Stimulated activated CD8-positive, alpha-beta memory T cell treated with anti-CD3 and anti-CD28 coated beads, Interleukin-4, amount 100 ng/mL, for 48 hours (primary cell): ENCODE measurements around the gene FOXL3.
"Not testable (repeated sequence)": the region's sequence is repeated elsewhere in the genome, so short reads cannot be mapped to it uniquely, and the experiment has no call there.

ENCODE experiments used
- DNase-seq: peaks from one replicate; pipeline ENCODE4 v3.0.0-alpha.2; 2020

Gene FOXL3

DNA sequence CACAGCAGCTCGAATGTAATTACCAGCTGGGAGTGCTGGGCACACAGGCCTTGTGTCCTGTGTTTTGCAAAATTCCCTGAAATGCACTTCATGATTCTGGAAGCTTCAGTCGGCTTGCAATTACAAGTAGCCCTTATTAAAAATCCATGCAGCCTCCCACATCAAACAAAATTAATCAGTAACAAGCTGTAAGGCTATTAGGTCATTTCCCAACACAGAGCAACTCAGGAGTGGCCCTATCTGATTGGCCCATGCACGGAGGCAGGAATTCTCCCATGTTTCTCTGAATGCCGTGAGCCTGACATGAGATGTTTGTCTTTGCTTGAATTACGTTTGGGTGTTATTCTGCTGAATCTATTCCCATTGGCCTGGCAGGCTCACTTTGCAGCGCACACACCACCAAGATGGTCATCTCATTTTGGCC is 36.9 kb downstream of the FOXL3 start:
- DNase-seq: no peak

DNA sequence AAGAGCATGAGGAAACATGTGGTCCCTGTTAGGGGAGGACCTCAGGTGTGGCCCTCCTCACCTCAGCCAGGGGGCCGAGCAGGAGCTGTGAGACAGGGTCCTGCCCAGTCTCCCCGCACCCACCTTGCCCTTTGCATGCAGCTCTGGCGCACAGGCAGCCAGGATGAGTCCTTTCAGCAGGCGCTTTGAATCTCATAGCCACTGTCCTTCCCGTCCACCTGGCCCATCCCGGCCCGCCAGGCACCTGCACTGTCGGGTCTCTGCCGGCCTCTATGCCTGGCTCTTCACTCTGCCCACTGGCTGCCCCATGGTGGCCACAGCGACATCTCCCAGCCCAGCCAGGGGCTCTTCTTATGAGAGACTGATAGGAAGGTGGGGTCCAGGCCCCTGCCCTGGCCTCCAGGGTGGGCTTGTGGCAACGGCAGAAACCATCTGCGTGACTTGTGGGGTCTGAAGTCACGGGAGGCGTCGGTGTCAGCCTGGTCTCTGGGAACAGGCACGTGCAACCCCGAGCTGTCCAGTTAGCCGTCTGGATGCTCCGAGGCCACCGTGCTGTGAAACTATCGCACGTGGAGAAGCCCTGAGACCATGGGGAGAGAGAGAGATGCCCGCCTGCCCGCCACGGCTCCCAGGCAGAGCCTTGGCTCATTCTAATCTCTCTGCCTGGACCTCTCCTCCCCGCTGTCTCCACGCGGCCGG is 37.4 kb downstream of the FOXL3 start:
- no peak for DNase-seq

DNA sequence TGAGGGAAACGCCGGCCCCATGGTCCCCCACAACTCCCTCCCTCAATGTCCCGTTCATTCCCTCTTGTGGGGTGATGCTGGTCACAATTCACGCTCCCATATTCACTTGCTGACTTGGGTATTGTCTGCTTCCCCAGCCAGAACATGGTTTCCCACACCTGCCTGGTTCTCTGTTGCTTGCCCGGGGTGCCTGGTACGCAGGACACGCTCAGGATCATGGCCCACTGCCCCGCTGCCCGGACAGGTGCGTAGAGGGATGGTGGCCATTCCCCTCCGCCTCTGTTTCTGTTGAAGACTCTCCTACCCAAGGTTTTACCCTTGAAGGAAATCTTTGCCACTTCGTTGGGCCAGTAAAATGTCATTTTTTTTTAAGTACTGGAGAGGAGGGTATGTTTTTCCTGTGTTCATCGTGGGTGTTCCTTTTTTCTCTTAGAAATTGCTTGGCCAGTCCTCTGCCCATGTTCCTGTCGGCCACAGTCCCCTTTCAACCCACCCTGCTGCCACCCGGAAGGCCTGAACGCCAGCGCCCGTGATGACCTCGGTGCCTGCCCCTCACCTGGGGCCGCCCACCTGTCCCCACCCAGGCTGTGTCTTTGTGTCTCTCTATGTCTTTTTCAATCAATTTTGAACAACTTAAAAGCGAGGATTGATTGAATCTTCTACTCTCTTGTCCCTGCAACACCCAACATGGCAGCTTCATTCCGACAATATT is 38.2 kb downstream of the FOXL3 start:
- DNase-seq: no peak

DNA sequence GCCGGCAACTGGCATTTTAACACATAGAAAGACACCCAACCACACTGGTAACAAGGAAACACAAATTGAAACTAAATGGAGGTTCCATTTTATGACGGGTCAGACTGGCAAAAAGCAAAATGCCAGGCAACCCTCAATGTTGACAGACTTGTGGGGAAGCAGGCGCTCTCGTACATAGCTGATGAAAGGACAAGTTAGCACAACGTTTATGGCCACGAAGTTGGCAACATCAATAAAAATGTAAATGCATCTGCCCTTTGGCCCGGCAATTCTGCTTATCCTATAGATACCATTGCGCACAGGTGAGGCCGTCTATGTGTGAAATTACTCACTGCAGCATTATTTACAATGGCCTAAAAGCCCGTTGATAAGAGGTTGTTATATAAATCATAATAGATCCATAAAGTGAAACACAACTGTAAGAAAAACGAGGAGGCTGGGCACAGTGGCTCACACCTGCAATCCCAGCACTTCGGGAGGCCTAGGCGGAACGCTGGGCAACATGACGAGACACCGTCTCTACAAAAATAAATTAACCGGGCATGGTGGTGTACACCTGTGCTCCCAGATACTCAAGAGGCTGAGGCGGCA is 39.8 kb downstream of the FOXL3 start:
- DNase-seq: no peak

GRCh38 chr7:330511-331230 is 40.7 kb downstream of the FOXL3 start:
- DNase-seq: no peak

- DNase-seq: no peak
These were observed 42.1 kb downstream of the FOXL3 start for GRCh38 chr7:332020-332517.

- DNase-seq: peak; percentile 98
These were observed 42.8 kb downstream of the FOXL3 start for GRCh38 chr7:332646-333392.

GRCh38 chr7:333393-333764 is 43.4 kb downstream of the FOXL3 start:
- no peak for DNase-seq

DNA sequence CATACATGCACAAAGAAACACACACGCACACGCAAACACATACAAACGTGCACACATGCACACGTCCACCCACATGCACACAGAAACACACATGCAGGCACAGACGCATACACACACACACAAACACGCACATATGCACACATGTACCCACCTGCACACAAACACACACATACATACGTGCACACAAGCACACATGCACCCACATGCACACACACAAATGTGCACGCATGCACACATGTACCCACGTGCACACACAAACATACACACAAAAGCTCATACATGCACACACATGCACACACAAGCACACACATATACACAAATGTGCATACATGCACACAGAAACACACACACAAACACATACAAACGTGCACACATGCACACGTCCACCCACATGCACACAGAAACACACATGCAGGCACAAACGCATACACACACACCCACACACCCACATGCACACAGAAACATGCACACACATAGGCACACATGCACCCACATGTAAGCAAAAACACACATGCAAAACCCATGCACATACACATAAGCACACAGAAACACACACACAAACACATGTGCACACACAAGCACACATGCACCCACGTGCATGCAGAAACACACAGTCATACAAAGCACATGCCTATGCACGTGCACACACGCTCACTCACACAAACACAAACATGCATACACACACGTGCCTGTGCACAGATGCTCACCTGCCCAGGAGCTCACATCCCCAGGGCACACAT is 44.8 kb downstream of the FOXL3 start:
- no peak for DNase-seq

DNA sequence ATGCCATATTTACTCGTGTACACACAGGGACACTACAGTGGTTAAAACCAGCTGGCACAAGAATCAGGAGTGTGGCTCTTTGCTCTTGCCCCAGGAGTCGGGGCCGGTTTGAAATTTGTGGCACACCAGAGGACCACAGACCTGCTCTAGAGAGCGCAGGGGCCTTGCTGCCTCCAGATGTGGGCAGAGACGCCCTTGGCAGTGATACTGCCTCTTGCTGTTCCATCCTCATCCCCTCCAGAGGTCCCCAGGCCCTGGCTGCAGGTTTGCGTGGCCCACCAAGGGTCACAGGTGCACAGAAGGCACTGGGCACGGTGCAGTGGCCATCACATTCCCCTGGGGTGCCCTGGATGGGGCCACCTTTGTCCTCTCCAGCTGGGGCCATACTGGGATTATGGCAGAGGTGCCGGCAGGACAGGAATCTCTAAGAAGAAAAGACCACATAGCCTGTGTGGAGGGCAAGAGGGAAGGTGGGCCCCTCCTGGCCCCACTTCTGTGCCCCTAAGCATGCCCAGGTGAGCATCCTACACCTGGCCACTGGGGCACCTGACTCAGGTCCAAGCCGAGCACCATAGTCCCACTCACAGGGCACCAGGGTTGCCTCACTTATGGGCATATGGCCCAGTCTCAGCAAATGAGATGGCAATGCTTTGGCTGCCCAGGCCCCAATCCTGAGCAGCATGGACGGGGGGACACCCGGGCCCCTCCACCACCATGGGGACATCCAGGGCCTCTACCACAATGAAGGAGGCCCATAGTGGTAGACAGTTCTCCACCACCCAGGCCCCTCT is 45.6 kb downstream of the FOXL3 start:
- DNase-seq: no peak

GRCh38 chr7:336149-336533 is 46.2 kb downstream of the FOXL3 start:
- not testable (repeated sequence) for DNase-seq

DNA sequence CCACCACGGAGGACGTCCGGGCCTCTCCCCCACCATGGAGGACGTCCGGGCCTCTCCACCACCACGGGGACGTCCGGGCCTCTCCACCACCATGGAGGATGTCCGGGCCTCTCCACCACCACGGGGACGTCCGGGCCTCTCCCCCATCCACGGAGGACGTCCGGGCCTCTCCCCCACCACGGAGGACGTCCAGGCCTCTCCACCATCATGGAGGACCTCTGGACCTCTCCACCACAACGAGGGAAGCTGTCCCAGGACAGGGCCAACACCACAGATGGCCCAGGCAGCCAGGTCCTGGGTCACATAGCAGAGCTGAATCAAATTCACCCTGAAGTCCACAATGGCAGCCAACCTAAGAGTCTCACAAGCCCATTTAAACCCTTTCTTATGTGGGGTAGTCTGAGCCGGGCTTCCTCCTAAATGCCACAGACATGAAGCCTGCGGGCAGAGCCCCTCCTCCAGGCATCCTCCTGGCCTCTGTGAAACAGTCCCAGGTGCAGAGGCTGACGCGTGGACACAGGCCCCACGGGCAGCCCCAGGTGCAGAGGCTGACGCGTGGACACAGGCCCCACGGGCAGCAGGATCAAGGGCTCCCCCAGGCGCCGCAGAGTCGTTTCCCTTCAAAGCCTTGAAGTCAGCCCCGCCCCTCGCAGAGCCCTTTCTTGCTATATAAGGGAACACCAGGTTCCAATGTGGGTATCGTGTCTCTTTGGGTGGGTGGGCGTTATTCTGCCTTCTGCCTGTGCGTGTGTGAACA is 47.0 kb downstream of the FOXL3 start:
- peak; percentile 43 for DNase-seq

DNA sequence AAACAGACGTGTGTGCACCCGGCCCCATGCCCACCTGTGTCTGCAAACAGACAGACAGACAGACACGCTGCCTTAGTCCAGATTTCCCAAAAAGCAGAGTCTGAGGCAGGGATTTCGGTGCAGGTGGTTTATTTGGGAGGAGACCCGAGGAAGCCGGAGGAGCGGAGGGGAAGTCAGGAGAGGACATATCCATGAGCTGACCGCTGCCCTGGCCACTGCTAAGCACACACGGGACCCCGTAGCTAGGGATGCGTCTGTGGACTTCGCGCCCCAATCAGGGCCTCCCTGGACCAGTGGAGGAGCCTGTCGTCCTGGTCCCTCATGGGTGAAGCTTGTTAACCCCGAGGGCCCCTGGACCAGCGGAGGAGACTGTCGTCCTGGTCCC is 47.6 kb downstream of the FOXL3 start:
- DNase-seq: no peak

DNA sequence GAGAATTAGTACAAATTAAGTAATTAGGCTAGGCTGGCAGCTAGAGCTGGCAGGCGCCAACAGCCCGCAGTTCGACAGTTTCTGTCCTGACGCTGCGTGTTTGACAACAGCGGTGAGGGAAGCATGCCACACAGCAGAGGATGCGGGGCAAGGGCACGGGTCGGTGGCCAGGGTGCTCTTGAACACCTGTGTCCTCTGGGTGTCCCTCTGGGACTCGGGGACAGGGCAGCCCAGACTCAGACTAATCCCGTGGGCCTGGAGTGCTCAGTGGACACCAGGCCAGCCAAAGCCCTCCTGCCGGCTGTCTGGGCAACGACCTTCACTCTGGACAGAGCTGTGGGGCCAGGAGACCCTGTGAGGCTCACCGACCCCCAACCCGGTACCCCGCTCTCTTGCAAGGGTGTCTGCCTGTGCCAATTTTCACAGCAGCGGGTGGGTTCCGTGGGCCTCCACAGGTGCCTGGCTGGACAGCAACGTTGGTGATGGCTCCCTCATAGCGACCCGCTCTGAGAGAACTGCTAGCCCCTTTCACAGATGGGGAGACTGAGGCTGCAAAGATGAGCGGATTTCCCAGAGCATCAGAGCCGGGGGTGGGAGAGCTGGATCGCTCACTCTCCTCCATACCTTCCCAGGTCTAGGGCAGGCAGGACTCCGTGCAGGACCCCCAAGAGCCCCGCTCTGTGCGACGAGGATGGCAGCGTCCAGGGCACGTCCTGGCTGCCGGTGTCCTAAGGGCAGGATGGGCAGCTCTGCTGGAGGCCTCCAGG is 48.5 kb downstream of the FOXL3 start:
- no peak for DNase-seq

DNA sequence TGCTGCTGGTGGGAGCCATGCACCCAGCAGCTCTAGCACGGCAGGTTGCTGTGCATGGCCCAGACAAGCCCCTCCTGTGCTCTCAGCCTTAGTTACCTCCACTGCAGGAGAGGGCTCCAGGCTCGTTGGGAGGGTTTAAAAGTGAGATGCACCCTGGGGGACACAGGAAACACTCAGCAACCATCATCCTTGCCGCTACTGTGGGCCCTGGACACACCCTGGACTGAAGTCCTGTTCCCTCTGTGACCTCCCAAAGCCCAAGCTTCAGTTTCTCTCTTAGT is 49.0 kb downstream of the FOXL3 start:
- DNase-seq: no peak

DNA sequence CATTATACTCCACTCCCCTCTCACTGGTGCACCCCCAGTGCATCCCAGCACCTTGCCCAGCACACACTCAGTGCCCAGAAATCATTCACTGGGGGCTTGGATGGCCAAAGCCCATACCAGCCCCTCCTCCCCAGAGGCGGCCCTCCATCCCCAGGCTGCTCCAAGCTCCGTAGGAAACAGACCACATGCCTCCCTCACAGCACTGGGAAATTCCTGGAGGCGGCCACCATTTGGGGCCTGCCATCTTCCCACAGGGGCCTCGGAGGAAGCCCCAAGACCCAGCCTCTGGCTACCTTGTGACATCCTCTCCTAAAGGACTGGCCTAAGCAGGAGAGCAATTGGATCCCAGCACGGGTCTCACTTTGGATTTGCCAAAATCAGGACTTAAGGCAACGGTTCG is 49.7 kb downstream of the FOXL3 start:
- no peak for DNase-seq

DNA sequence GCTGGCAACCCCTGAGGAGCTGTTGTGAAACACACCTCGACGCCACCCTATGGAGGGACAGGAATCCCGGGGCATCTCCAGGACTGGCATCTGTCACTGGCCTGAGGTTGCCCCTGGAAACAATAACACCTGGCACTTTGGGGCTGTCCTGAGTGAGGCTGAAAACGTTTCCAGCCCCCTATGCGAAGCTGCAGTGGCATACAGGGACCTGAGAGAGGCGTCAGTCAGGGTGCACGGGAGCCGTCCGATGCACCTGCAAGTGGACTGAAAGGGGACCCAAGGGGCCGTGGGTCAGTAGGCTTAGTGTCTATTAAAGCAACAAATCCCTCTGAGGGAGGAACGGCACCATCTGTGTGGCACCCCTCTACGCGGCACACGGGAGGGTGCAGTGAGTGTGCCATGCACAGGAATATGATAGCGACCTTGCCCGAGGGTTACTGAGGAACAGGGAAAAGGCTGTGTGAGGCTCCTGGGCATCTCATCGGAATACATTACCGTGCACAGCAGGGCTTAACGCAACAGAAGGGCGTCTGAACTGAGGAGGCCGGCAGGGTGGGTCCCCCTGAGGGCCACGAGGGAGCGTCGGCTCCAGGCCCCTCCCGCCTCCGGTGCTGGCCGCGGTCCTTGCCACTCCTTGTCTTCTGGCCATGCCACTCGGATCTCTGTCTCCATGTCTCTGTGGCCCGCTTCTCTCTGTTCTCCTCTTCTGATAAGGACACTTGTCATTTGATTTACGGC is 50.4 kb downstream of the FOXL3 start:
- DNase-seq: no peak
